Fibroblast of peridontal ligament (primary cell): ENCODE measurements around the gene FTO.

ENCODE experiments used
- DNase-seq: peaks from one replicate; pipeline ENCODE4 v3.0.0-alpha.2; 2010; ENCODE audit errors: extremely low read depth

Gene FTO

GRCh38 chr16:54051821-54052220 lies 347.9 kb downstream of the FTO start:
- no peak for DNase-seq

GRCh38 chr16:54052271-54052670 lies 348.3 kb downstream of the FTO start:
- peak; percentile 16 for DNase-seq

- no peak for DNase-seq
Observed at GRCh38 chr16:54053891-54054820, 350.2 kb downstream of the FTO start.

- no peak for DNase-seq
Observed at GRCh38 chr16:54055191-54055590, 351.2 kb downstream of the FTO start.

- DNase-seq: no peak
Observed at GRCh38 chr16:54055864-54056263, 351.9 kb downstream of the FTO start.

- no peak for DNase-seq
Observed at GRCh38 chr16:54056921-54057320, 353.0 kb downstream of the FTO start.

GRCh38 chr16:54059319-54059718 lies 355.4 kb downstream of the FTO start:
- no peak for DNase-seq

- no peak for DNase-seq
Observed at GRCh38 chr16:54060599-54061421, 356.9 kb downstream of the FTO start.

- no peak for DNase-seq
Observed at GRCh38 chr16:54061454-54061853, 357.5 kb downstream of the FTO start.

- peak; percentile 29 for DNase-seq
Observed at GRCh38 chr16:54062361-54063278, 358.7 kb downstream of the FTO start.

- no peak for DNase-seq
Observed at GRCh38 chr16:54063279-54063773, 359.4 kb downstream of the FTO start.

- no peak for DNase-seq
Observed at GRCh38 chr16:54066451-54067105, 362.6 kb downstream of the FTO start.

GRCh38 chr16:54067322-54068065 lies 363.5 kb downstream of the FTO start:
- DNase-seq: no peak

GRCh38 chr16:54068212-54068611 lies 364.3 kb downstream of the FTO start:
- DNase-seq: no peak

GRCh38 chr16:54069601-54070239 lies 365.8 kb downstream of the FTO start:
- DNase-seq: no peak

GRCh38 chr16:54070789-54071343 lies 366.9 kb downstream of the FTO start:
- no peak for DNase-seq

- no peak for DNase-seq
Observed at GRCh38 chr16:54071514-54071913, 367.6 kb downstream of the FTO start.

- no peak for DNase-seq
Observed at GRCh38 chr16:54072237-54072636, 368.3 kb downstream of the FTO start.

GRCh38 chr16:54073356-54073755 lies 369.4 kb downstream of the FTO start:
- no peak for DNase-seq
